ENCODE data around the gene C18orf54.

The C18orf54 gene

GRCh38 chr18:54378057-54378456 is 20.4 kb downstream of the C18orf54 start:
- H3K27me3 ChIP-seq (ENCODE audit: control insufficient read depth, low read length) = no peaks in the 10 kb centered on the region
- no peak overlapping the region for H3K4me3 ChIP-seq (ENCODE audit: low read length)
- no peak overlapping the region for H3K4me2 ChIP-seq (ENCODE audit: low read length)
- no peaks in the 10 kb centered on the region for H4K20me1 ChIP-seq (ENCODE audit: control insufficient read depth, insufficient read depth, low read depth, low read length)
- no peaks in the 10 kb centered on the region for H3K9me2 ChIP-seq (replicated peaks; ENCODE audit: control insufficient read depth, low read length)
- no peaks in the 10 kb centered on the region for H3K79me2 ChIP-seq (ENCODE audit: control insufficient read depth, low read length)
- H3K9me3 ChIP-seq (ENCODE audit: control insufficient read depth, insufficient read depth, low read length) = no peaks in the 10 kb centered on the region
- no peaks in the 10 kb centered on the region for H3K4me1 ChIP-seq (ENCODE audit: control insufficient read depth, low read length)
- H3F3A ChIP-seq (ENCODE audit: control insufficient read depth, insufficient read depth) = no peaks in the 10 kb centered on the region
- H3K27ac ChIP-seq (ENCODE audit: low read depth, low read length) = no peak overlapping the region
- H3K36me3 ChIP-seq (ENCODE audit: control insufficient read depth, low read length) = peaks cover 50% of the 10 kb centered on the region
- no peak for TF ChIP-seq CTCF (IDR thresholded peaks at IDR 0.05; ENCODE audit: low read depth, low read length, poor library complexity, severe bottlenecking)
- no peak for TF ChIP-seq EZH2phosphoT487 (IDR thresholded peaks at IDR 0.05; ENCODE audit: borderline replicate concordance, low read length)

- H3K79me2 ChIP-seq (ENCODE audit: control insufficient read depth, low read length) = no peaks in the 10 kb centered on the region
- H3K27me3 ChIP-seq (ENCODE audit: control insufficient read depth, low read length) = no peaks in the 10 kb centered on the region
- no peak overlapping the region for H3K27ac ChIP-seq (ENCODE audit: low read depth, low read length)
- no peaks in the 10 kb centered on the region for H4K20me1 ChIP-seq (ENCODE audit: control insufficient read depth, insufficient read depth, low read depth, low read length)
- H3F3A ChIP-seq (ENCODE audit: control insufficient read depth, insufficient read depth) = no peaks in the 10 kb centered on the region
- H3K4me3 ChIP-seq (ENCODE audit: low read length) = no peak overlapping the region
- no peaks in the 10 kb centered on the region for H3K9me2 ChIP-seq (replicated peaks; ENCODE audit: control insufficient read depth, low read length)
- H3K36me3 ChIP-seq (ENCODE audit: control insufficient read depth, low read length) = peaks cover 26% of the 10 kb centered on the region
- no peaks in the 10 kb centered on the region for H3K4me1 ChIP-seq (ENCODE audit: control insufficient read depth, low read length)
- H3K9me3 ChIP-seq (ENCODE audit: control insufficient read depth, insufficient read depth, low read length) = no peaks in the 10 kb centered on the region
- H3K4me2 ChIP-seq (ENCODE audit: low read length) = no peak overlapping the region
- TF ChIP-seq CTCF (IDR thresholded peaks at IDR 0.05; ENCODE audit: low read depth, low read length, poor library complexity, severe bottlenecking) (no peak), EZH2phosphoT487 (IDR thresholded peaks at IDR 0.05; ENCODE audit: borderline replicate concordance, low read length) (no peak)
These were observed 23.9 kb downstream of the C18orf54 start for GRCh38 chr18:54381640-54382039.

- no peak overlapping the region for H3K4me2 ChIP-seq (ENCODE audit: low read length)
- H3K9me3 ChIP-seq (ENCODE audit: control insufficient read depth, insufficient read depth, low read length) = no peaks in the 10 kb centered on the region
- no peaks in the 10 kb centered on the region for H3K4me1 ChIP-seq (ENCODE audit: control insufficient read depth, low read length)
- no peak overlapping the region for H3K4me3 ChIP-seq (ENCODE audit: low read length)
- H3K27me3 ChIP-seq (ENCODE audit: control insufficient read depth, low read length) = no peaks in the 10 kb centered on the region
- no peak overlapping the region for H3K27ac ChIP-seq (ENCODE audit: low read depth, low read length)
- no peaks in the 10 kb centered on the region for H3K79me2 ChIP-seq (ENCODE audit: control insufficient read depth, low read length)
- no peaks in the 10 kb centered on the region for H3F3A ChIP-seq (ENCODE audit: control insufficient read depth, insufficient read depth)
- H4K20me1 ChIP-seq (ENCODE audit: control insufficient read depth, insufficient read depth, low read depth, low read length) = no peaks in the 10 kb centered on the region
- peaks cover 26% of the 10 kb centered on the region for H3K36me3 ChIP-seq (ENCODE audit: control insufficient read depth, low read length)
- H3K9me2 ChIP-seq (replicated peaks; ENCODE audit: control insufficient read depth, low read length) = no peaks in the 10 kb centered on the region
- TF ChIP-seq EZH2phosphoT487 (IDR thresholded peaks at IDR 0.05; ENCODE audit: borderline replicate concordance, low read length) = no peak
These were observed 24.4 kb downstream of the C18orf54 start for GRCh38 chr18:54382076-54382475.

DNA sequence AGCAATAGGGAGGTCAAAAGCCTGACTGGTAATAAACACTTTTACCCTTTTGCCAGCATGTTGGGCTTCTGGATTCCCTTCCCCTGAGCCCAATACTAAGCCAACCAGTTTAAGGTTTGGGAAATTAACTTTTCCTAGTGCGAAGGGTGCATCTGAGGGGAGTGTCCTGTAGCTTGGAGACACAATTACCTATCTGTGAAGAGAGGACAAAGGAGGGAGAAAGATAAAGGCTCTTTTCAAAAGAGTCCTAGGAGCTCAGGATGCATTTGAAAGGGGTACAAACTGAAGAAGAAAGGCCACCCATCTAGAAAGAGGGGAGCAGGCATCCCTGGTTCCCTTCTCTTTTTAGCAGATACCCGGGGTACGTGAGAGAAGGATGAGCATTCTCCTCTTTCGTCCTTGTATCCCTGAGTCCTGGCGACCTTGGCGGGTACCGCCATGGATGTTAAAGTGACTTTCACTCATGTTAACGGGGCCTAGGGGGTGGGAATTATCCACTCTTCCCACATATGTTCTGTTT is 25.1 kb downstream of the C18orf54 start:
- Histone ChIP-seq H3K79me2 (ENCODE audit: control insufficient read depth, low read length) (no peaks in the 10 kb centered on the region), H3K27ac (ENCODE audit: low read depth, low read length) (no peak overlapping the region), H3F3A (ENCODE audit: control insufficient read depth, insufficient read depth) (no peaks in the 10 kb centered on the region), H3K9me2 (replicated peaks; ENCODE audit: control insufficient read depth, low read length) (no peaks in the 10 kb centered on the region), H3K9me3 (ENCODE audit: control insufficient read depth, insufficient read depth, low read length) (no peaks in the 10 kb centered on the region), H3K4me1 (ENCODE audit: control insufficient read depth, low read length) (no peaks in the 10 kb centered on the region), H3K36me3 (ENCODE audit: control insufficient read depth, low read length) (peaks cover 21% of the 10 kb centered on the region), H3K27me3 (ENCODE audit: control insufficient read depth, low read length) (no peaks in the 10 kb centered on the region), H4K20me1 (ENCODE audit: control insufficient read depth, insufficient read depth, low read depth, low read length) (no peaks in the 10 kb centered on the region), H3K4me2 (ENCODE audit: low read length) (no peak overlapping the region), H3K4me3 (ENCODE audit: low read length) (no peak overlapping the region)
- no peak for TF ChIP-seq EZH2phosphoT487 (IDR thresholded peaks at IDR 0.05; ENCODE audit: borderline replicate concordance, low read length)
- TF ChIP-seq CTCF (IDR thresholded peaks at IDR 0.05; ENCODE audit: low read depth, low read length, poor library complexity, severe bottlenecking) = no peak
